ENCODE measurements around the gene MTCH2. TPM values are rescaled to one million over a fixed set of nuclear protein-coding genes. Genes with fewer than 3 reads are reported as not detected.

Gene MTCH2
- total RNA-seq, 1 experiment from 2014 or later, result 176 TPM

DNA sequence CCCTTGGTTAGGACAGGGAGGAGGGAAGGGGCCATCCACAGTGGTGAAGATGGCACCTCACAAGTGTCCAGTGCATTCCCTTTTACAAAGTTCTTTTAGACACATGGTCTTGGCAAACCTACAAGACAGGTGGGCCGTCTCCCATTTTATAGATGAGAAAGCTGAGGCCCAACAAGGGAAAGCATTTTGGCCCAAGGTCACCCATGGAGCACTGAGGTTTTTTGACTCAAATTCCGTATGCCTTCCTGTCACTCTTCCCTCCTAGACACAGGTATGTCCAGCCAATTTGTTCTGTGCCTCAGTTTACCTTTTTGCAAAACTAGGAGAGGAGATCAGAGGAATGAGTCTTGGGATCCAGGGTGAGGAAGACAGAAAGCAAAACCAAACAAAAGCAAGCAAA is 49.4 kb downstream of the MTCH2 start:
- DNase-seq, result no peak
- Mint-ChIP-seq H3K27ac (no peak overlapping the region), H3K36me3 (ENCODE audit: insufficient read depth in 1 of 3, low read depth in 3 of 3) (no peaks in the 10 kb centered on the region), H3K4me1 (peaks cover 14 to 22% of the 10 kb centered on the region in 2 experiments), H3K27me3 (ENCODE audit: low read depth) (peaks cover 41% of the 10 kb centered on the region), H3K4me3 (peak overlapping the region; percentile 73 to 93), H3K9me3 (no peaks in the 10 kb centered on the region)
- H3K23ac ChIP-seq (ENCODE audit: insufficient read length, low read depth, low read length), result no peak overlapping the region
- H3K27ac ChIP-seq (ENCODE audit: insufficient read length, low read depth, low read length), result no peak overlapping the region
- no peak overlapping the region for H2BK15ac ChIP-seq (ENCODE audit: low read depth, low read length)
- H3K79me1 ChIP-seq (ENCODE audit: insufficient read depth, low read depth, low read length, poor library complexity, severe bottlenecking), result no peaks in the 10 kb centered on the region
- no peak overlapping the region for H2AK5ac ChIP-seq (ENCODE audit: insufficient read length, low read length)
- peak overlapping the region; percentile 89 for H3K4me2 ChIP-seq (ENCODE audit: insufficient read depth, insufficient read length, low read length)
- no peaks in the 10 kb centered on the region for H3K4me1 ChIP-seq (ENCODE audit: insufficient read depth, low read length)
- no peak overlapping the region for H2AFZ ChIP-seq (ENCODE audit: low read length)
- H2BK12ac ChIP-seq (ENCODE audit: insufficient read length, low read depth, low read length), result no peak overlapping the region
- no peak overlapping the region for H3K18ac ChIP-seq (ENCODE audit: insufficient read length, low read depth, low read length)
- H3K23me2 ChIP-seq (ENCODE audit: insufficient read length, low read depth, low read length, poor library complexity, severe bottlenecking), result peaks cover 13% of the 10 kb centered on the region
- no peaks in the 10 kb centered on the region for H4K20me1 ChIP-seq (ENCODE audit: control insufficient read depth, insufficient read depth, insufficient read length)
- H4K91ac ChIP-seq (ENCODE audit: insufficient read length, low read depth, low read length), result no peak overlapping the region
- H3K56ac ChIP-seq (ENCODE audit: insufficient read length, low read depth, low read length), result no peak overlapping the region
- no peak overlapping the region for H3K9ac ChIP-seq (ENCODE audit: extremely low read depth, insufficient read length, low read length)
- no peak overlapping the region for H4K5ac ChIP-seq (ENCODE audit: insufficient read length, low read depth, low read length)
- WGBS (ENCODE audit: extremely low coverage, insufficient read length, low lambda C conversion rate), result no CpG with 5 or more reads among the region's 2 CpGs
- no peak overlapping the region for H3K14ac ChIP-seq (ENCODE audit: insufficient read depth, low read length)
- no peaks in the 10 kb centered on the region for H3K79me2 ChIP-seq (ENCODE audit: insufficient read depth, low read length)
- no peak overlapping the region for H3T11ph ChIP-seq (ENCODE audit: low read length)
- no peak overlapping the region for H2BK20ac ChIP-seq (ENCODE audit: low read depth, low read length, poor library complexity, severe bottlenecking)
- no peaks in the 10 kb centered on the region for H3K9me3 ChIP-seq (ENCODE audit: control insufficient read depth, low read depth, low read length)
- H2BK5ac ChIP-seq (ENCODE audit: insufficient read length, low read length), result no peak overlapping the region
- no peak overlapping the region for H3K4ac ChIP-seq (ENCODE audit: low read depth, low read length)
- peaks cover 10% of the 10 kb centered on the region; the same call in 1 of the 2 replicates for H3K27me3 ChIP-seq (ENCODE audit: insufficient read depth, low read length)
- H2BK120ac ChIP-seq (ENCODE audit: low read depth, low read length, poor library complexity, severe bottlenecking), result no peak overlapping the region
- TF ChIP-seq, protein P1, sequence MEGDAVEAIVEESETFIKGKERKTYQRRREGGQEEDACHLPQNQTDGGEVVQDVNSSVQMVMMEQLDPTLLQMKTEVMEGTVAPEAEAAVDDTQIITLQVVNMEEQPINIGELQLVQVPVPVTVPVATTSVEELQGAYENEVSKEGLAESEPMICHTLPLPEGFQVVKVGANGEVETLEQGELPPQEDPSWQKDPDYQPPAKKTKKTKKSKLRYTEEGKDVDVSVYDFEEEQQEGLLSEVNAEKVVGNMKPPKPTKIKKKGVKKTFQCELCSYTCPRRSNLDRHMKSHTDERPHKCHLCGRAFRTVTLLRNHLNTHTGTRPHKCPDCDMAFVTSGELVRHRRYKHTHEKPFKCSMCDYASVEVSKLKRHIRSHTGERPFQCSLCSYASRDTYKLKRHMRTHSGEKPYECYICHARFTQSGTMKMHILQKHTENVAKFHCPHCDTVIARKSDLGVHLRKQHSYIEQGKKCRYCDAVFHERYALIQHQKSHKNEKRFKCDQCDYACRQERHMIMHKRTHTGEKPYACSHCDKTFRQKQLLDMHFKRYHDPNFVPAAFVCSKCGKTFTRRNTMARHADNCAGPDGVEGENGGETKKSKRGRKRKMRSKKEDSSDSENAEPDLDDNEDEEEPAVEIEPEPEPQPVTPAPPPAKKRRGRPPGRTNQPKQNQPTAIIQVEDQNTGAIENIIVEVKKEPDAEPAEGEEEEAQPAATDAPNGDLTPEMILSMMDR (conservative IDR thresholded peaks at IDR 0.05), result no peak
- no peak overlapping the region for H4K8ac ChIP-seq (replicated peaks; ENCODE audit: insufficient read length, low read depth, low read length)
